NK-92 (cell line): Measurements from ENCODE around the gene CROCC2.

Experiments used
- DNase-seq: peaks from one replicate; lab custom pipeline; 2025; ENCODE audit not compliant: unreplicated experiment; lab: John Stamatoyannopoulos, UW

CROCC2 gene

DNA sequence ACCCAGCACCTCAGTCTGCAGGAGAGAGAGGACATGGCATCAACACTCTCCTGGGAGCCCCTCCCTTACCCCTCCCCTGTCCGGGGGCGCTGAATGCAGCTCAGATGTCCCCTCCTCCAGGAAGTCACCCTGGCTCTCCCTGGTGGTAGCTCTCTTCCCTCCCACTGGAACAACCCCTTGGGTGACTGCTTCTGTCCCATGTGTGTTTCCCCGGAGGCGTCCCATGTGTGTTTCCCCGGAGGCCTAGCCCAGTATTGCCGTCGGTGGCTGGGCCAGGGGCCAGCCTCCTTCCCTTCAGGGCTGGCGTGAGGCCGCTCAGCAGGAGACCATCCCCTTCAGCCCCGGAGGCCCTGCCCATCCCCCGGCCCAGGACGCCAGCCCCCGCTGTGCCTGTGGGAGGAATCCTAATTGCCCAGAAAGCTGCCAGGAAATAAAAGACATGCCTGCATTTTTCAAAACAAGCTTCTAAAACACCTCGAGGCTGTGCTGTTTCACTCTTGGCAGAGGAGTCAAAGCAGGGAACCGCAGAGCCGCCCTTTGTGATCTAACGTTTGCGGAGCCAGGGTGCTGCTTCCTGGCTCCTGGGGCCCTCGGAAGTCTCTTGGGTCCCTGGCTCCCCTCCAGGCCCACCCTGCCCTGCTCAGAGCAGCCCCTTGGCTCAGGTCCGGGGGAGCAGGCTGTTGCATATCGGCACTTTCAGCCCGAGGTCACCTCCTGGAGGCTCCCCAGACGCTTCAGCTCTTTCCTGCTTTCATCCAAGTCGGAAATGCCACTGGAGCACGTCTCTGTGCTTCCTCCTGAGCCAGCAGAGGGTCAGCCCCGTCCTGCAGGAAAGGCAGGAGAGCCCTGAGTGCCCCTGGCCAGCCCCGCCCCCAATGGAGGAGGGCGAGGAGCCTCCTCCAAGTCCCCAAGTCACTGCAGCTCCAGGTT, 103.7 kb downstream of the CROCC2 start:
- no peak for DNase-seq

DNA sequence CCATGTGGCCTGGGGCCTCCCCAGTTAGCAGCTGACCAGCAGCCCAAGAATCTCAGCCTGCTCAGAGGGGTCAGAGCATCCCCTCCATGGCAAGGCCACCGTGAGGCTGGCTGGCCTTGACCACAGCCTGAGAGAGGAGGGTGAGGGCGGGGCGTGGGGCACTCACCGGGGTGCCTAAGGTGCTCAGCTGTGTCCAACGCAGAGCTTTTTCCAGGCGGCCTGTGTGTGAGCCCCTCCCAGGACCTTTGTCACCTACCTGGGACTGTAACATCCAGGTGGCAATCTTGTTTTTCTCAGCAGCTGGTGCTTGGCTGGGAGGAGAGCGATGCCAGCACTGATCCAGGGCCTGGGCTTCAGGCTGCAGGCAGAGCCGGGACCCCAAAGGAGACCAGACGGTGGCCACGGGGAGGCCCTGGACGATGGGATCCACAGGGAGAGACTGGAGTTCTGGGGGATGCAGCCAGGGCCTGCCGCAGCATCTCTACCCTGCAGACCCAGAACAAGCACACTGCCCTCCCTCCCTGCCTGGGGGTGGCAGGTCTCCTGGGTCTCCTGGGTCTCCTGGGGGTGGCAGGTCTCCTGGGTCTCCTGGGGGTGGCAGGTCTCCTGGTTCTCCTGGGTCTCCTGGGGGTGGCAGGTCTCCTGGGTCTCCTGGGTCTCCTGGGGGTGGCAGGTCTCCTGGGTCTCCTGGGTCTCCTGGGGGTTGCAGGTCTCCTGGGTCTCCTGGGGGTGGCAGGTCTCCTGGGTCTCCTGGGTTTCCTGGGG, 104.6 kb downstream of the CROCC2 start:
- no peak for DNase-seq

DNA sequence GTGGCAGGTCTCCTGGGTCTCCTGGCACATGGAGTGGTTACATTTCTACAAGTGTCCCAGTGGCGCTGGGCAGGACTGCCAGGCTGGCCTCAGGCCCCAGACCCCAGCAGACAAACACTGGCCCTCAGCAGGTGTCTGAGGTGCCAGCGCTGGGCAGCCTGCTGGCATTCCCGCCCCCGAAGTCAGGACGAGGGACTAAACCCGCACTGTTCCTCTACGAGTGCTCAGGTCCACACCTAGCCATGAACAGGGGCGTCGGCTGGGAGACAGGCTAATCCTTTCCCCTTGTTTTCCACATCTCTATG, 105.1 kb downstream of the CROCC2 start:
- DNase-seq: no peak

DNA sequence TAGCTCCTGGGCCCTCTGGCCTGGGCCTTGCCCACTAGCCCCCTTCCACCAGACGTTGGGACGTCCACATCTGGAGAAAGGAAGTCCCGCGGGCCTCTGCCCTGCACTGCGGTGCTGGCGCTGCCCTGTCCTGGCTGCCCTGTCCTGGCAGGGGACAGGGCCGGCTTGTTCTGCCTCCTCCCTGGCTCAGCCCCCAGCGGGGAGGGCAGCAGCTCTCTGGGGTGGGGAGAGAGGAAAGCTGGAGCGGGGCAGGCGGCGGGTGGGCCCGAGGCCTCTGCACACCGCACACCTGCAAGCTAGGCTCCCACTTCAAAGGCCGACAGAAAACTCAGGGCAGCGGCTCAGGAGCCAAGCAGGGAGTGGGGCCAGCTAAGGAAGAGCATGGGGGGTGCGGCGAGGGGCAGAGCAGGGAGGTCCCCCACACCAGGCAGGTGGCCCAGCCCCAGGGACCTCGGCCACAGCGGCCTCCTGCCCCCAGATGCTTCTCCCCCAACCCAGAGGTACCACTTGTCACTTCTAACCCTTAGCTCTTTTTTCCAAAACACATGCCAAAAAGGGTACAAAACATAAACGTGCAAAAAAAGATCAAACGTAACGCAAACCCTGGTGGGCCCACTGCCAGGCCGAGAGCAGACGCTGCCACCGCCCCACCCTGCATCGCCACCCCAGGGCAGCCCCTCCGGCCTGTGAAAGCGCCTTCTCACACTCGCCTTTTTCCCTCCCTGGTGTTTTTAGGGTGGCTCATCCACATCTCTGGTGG, 105.8 kb downstream of the CROCC2 start:
- no peak for DNase-seq

DNA sequence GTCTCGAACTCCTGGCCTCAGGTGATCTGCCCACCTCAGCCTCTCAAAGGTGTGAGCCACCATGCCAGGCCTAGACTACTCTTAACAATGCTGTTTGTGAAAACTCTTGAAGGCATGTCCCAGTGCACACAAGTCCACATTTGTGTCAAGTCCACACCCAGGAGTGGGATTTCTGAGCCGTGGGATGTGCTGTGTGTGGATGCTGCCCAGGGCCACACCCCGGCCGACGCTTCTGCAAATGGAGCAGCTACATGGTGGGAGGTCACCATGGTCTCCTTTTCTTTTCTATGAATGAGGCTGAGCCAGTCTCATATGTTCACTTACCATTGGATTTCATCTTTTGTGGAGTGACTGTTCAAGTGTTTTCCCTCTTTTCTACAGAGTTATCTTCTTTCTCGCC, 108.1 kb downstream of the CROCC2 start:
- no peak for DNase-seq

DNA sequence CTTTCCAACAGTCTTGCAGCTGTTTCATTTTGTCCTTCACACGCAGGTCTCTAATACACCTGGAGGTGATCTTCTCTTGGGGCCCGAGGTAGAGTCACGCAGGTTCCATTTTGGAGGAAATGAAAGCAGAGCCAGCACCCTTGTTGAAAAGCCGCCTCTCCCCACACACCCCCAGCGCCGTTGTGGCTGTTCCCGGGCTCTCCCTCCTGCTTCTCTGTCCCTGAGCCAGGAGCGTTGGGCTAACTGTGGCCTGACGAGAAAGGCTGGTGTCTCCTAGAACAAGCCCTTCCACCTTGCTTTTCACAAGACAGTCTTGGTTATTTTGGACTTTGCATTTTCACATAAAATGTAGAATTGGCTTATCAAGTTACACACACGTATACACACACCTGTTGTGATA, 108.6 kb downstream of the CROCC2 start:
- DNase-seq: no peak

DNA sequence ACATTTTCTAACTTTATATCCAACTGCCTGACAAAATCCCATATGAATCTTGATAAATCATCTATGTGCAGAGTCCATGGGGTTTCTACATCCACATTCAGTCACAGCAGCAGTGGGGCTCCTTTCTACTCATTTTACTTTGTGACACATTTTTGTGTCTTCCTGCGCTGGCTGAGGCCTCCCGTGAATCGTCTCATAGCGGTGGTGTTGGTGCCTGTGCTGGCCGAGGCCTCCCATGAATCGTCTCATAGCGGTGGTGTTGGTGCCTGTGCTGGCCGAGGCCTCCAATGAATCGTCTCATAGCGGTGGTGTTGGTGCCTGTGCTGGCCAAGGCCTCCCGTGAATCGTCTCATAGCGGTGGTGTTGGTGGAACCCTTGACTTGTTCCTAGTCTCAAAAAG, 109.3 kb downstream of the CROCC2 start:
- DNase-seq: no peak

DNA sequence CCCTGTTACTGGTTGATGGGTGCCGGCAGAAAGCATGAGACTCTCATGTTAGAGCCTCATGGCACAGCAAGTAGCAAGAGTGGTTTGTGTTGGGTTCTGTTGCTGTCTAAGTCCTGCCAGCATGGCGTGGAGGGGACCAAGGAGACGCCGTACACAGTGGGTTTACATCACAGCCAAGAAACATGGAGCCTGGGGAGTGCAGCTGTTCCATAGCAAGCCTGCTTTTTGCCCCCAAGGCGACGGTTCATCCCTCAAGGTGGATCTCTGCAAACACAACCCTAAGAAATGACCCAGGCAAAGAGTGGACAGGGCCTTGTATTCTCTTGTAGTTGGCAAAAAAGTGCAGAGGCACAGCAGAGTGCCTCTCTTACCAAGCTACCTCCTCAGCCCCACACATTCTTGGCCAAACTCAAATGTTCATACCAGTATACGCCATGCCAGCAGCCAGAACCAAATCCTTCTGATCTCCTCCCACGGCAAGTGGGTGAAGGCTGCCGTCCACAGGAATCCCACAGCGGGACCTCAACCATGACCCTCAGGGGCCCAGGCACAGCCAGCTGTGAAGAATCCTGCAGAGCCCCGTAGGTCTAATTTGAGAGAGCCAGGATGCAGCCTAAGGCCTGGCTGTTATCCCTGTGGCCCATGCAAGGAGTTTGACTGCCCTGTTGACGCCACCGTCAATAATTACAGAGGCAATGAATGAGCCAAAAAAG, 111.2 kb downstream of the CROCC2 start:
- DNase-seq: no peak

DNA sequence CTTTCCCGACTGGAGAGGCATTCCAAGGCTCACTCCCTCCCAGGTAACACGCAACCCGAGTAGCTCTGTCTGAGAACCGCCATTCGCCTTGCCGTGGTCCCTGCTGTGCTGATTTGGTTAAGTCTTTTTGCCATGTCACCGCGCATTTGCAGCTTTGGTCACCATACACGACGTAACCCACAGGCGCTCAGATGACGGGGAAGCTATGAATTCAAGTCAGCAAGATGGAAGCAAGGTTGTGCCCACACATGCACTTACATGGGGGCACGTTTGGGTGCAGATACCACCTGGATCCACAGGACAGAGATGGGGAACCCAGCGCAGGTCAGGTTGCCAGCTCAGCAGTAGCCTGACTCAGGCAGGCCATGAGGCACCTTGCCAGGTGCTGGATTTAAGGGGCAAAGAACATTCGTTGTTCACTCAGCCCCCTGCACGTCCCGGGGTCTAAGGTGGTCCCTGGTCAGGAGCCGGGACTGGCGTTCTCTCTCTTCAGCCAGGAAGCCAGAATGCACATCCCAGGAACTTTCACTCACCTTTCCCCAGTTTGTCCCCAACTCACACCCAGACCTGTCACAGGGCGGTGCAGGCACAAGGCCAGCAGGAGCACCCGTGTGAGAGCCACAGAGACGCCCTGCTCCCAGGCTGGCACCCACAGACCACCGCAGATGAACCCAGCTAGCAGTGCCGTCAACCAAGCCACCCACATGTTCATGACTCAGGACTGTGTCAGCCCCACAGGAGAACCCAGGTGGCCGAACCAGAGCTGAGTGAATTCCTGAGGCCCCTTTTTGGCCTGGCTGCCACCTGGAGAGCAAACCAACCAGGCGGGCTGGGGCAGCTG, 112.1 kb downstream of the CROCC2 start:
- no peak for DNase-seq

DNA sequence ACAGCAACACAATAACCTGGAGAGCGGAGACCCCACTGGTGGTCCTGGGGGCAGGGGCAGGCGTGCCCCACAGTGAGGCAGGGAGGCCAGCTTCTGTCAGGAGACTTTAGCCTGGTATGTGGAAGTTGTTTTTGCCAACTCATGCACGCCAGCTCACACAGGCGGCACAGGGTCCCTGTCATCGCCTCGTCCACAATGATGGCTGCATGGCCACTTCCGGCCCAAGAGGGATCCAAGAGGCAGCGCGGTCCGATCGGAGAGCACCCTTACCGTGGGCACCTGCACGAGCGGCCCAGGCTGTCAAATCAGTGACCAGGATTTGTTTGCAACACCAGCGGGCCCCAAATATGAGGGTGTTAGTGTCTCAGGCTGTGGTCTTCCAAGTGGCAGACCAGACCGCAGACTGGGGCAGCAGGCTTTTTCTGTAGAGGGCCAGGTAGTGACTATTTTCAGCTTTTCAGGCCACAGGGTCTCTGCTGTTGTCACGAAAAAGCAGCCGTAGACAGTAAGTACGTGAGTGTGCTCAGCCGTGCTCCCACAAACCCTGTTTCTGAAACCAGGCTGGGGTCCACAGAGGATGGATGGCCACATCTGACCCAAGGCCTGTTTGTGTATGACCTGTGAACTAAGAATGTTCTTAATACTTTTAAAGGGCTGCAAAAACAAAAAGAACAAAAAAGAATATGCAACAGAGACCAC, 113.5 kb downstream of the CROCC2 start:
- DNase-seq: no peak

DNA sequence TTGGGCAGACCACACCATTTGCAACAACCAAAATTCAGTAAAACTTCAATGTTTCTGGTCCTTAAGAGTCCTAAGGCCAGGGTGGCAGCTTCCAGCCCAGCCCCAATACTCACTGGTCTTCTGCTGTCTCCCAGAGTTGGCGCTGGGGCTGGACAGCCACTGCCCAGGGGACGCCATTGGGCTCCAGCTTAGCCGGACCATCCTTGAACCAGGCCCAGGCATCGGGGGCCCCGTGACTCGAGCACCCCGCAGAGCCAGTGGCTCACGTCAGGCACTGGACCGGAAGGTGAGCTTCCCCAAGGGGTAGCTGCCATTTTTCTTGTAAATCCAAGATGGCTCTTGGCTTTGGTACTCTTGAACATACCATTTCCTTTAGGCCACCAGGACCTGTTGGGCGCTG, 114.1 kb downstream of the CROCC2 start:
- no peak for DNase-seq

DNA sequence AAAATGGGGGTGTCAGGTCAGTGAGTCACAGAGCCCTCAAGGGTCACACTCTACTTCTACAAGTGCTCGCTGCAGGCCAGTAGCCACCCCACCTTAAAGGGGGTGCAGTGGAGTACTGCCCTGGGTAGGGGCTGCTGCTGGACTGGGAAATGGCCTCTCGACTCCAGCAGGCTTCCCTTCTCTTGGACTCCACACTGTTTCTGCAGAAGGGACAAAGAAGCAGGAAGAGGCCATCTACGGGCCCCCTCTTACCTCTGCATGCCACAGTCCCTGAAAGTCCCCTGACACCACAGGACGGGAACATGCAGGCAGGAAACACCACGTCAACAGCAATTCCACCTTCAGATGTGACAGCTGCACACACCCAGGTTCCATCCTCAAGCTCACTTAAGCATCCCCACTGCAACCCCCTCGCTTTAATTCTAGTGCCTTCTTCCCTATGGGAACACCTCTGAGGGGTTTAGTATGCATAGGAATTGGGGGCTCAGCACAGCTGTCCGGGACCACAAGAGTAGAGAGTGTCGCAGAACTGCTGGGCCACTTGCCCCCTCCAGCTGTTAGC, 114.6 kb downstream of the CROCC2 start:
- DNase-seq: no peak

DNA sequence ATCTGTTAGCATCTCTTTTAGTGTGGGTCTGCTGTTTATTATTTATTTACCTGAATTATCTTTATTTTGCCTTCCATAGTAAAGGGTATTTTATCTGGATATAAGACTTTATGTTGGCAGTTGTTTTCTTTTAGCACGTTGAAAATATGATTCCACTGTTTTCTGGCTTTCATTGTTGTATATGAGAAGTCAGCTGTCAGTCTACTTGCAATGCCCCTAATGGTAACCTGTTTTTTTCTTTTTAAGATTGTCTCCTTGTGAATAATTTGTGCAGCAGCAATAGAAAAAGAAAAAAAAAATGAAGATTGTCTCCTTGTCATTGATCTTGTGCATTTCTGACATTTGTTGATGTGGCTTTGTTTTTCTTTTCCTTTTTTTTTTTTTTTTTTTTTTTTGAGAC, 119.5 kb downstream of the CROCC2 start:
- DNase-seq: no peak

DNA sequence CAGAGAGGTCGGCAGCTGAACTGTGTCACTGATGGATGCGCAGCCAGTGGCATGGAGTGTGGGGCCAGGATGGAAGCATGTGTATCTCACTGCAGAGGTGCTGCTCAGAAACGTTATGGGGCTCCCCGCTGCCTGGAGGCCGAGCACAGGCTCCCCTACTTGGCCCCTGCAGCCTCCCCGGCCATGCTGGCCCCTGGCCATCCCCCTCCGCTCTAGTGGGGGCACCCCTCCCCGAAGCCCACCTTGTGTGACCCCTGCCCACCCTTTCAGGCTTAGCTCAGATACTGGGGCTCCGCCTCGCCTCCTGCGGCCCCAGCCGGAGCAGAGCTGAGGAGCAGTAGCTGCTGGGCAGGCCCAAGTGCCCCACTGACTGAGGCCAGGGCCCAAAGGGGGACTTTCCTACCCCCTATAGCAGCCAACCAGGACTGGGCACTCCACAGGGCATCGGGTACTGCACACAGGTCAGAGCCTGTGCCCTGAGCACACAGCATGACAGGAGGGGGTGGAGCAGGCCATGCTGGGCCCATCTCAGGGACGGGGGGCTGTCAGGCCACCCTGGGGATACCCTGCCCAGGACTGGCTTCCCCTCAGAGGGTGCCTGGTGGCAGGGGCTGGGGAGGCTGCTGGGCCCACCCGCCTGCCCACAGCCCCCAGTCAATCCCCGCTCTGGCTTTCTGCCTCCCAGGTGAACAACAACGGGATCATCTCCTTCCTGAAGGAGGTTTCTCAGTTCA, 123.6 kb downstream of the CROCC2 start:
- no peak for DNase-seq

DNA sequence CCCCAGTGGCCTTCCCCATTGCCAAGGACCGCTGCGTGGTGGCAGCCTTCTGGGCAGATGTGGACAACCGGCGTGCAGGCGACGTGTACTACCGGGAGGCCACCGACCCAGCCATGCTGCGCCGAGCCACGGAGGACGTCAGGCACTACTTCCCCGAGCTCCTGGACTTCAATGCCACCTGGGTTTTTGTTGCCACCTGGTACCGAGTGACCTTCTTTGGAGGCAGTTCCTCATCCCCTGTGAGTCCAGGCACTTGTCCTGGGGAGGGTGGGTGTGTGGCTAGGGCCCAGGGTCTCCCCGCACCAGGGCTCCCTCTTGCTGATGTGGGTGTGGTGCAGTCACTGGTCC, 124.2 kb downstream of the CROCC2 start:
- DNase-seq: no peak

DNA sequence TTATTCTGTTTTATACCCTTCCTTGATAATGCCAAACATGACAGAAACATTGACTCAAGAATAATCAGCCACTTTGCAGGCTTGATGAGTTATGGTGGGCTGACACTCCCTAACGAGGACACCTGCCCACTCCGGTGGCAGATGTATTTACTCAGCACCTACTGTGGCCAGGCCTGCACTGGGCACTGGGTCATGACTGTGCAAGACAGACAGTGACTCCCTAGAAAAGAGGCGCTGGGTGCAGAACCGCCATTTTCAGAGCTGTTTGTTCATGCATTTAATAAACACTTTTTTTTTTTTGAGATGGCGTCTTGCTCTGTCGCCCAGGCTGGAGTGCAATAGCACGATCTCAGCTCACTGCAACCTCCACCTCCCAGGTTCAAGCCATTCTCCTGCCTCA, 124.7 kb downstream of the CROCC2 start:
- DNase-seq: no peak

DNA sequence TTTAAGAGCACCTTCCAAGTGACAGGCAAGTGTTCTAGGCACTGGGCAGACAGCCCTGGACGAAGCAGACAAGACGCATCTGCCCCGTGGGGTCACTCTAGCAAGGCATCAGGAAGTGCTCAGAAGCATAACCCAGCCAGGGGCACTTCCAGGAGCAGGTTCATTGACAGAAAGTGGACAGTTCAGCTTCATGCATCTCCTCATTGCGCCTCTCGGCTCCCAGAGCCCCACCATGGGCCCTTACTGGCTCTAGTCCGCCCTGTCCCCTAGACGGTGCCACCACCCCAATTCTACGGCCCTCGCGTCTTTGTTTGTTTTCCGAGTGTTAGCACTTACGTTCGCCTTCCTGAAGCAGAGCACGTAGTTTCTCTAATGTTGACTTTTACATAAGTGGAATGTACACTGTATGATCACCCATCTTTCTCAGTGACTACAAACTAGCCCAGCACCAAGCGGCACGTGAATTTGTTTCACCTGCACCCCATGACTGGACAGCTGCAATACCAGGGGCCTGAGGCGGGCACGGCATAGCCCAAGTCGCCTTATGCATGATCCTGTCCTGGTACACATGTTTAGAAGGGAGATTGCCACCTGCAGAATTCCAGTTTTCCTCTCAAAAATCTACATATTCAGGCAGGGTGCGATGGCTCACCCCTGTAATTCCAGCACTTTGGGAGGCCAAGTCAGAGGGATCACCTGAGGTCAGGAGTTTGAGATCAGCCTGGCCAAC, 125.5 kb downstream of the CROCC2 start:
- no peak for DNase-seq

DNA sequence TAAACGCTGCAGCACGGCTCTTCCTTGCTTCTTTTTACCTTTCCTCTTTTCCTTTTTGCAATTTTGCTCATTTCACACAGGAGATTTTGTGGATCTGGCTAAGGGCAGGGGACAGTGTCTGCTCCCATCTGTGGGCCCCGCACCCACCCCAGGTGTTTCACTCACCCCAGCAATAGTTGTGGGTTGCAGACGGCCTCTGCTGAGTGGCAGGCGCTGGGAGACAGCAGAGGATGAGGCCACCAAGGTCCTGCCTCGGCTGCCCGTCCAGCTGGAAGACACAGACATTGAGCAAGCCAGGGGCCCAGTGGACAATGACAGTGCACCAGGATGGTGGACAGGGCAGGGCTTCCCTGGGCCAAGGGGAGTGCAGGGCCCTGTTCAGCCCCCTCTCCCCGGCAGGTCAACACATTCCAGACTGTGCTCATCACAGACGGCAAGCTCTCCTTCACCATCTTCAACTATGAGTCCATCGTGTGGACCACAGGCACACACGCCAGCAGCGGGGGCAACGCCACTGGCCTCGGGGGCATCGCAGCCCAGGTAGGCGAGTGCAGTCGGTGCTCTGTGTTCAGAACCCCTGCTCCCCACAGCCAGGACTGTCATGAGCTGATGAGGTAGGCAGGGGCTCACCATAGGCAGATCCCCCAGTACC, 127.3 kb downstream of the CROCC2 start:
- no peak for DNase-seq
